Stimulated activated CD8-positive, alpha-beta memory T cell treated with anti-CD3 and anti-CD28 coated beads, Interleukin-4, amount 100 ng/mL, for 1 hour (primary cell): Measurements from ENCODE around the gene COX8A.

ENCODE experiments used
- DNase-seq, 2 donors: peaks; one replicate each; pipeline ENCODE4 v3.0.0-alpha.2; 2020; ENCODE audit warnings: low read depth in 2 of 2, low spot score in 1 of 2

The COX8A gene

GRCh38 chr11:64019106-64020037, 45.0 kb downstream of the COX8A start:
- DNase-seq = no peak

- DNase-seq = no peak
These were observed 46.7 kb downstream of the COX8A start for GRCh38 chr11:64020976-64021756.

- no peak for DNase-seq
These were observed 47.3 kb downstream of the COX8A start for GRCh38 chr11:64021757-64022093.

GRCh38 chr11:64022125-64022784, 47.8 kb downstream of the COX8A start:
- DNase-seq = no peak

GRCh38 chr11:64023712-64024710, 49.6 kb downstream of the COX8A start:
- no peak for DNase-seq

- no peak for DNase-seq
These were observed 50.8 kb downstream of the COX8A start for GRCh38 chr11:64025205-64025604.
